ENCODE data around the gene PHYHD1. TPM values are rescaled to one million over a fixed set of nuclear protein-coding genes. Genes with fewer than 3 reads are reported as not detected.
"Not testable (repeated sequence)": the region's sequence is repeated elsewhere in the genome, so short reads cannot be mapped to it uniquely, and the experiment has no call there.

The PHYHD1 gene
- total and polyA plus RNA-seq, 2 experiments from 2014 or later: 20.3 to 25.7 TPM

- H3K27ac ChIP-seq: no peak overlapping the region
- H4K20me1 ChIP-seq (ENCODE audit: insufficient read depth, poor library complexity, severe bottlenecking): no peaks in the 10 kb centered on the region
- peaks cover 6% of the 10 kb centered on the region for H3K79me2 ChIP-seq
- no peaks in the 10 kb centered on the region for H3K36me3 ChIP-seq (replicated peaks; ENCODE audit: insufficient read depth, low read depth)
- 80% methylated on average over 15 of the region's 15 CpGs for WGBS (ENCODE audit: low lambda C conversion rate, missing lambda C conversion rate)
- H3K4me1 ChIP-seq (ENCODE audit: insufficient read depth): peaks cover 8% of the 10 kb centered on the region
- H3K27me3 ChIP-seq: no peaks in the 10 kb centered on the region
- H3K9me3 ChIP-seq (ENCODE audit: low read depth): no peaks in the 10 kb centered on the region
- H3K9me2 ChIP-seq (replicated peaks; ENCODE audit: insufficient read depth): no peaks in the 10 kb centered on the region
- H3K4me2 ChIP-seq: no peak overlapping the region
- no peak overlapping the region for H3K4me3 ChIP-seq
- TF ChIP-seq CTCF (IDR thresholded peaks at IDR 0.05; ENCODE audit: poor library complexity) (no peak), EZH2phosphoT487 (IDR thresholded peaks at IDR 0.05; ENCODE audit: low read depth, severe bottlenecking, unreplicated experiment) (no peak), EZH2 (IDR thresholded peaks at IDR 0.05; ENCODE audit: borderline replicate concordance) (no peak)
- no peak overlapping the region for H2AFZ ChIP-seq
- DNase-seq (ENCODE audit: low spot score): no peak
These were observed 19.6 kb downstream of the PHYHD1 start for GRCh38 chr9:128940271-128940921.

- no peak overlapping the region for H3K27ac ChIP-seq
- H3K4me3 ChIP-seq: no peak overlapping the region
- 91% methylated on average over 12 of the region's 12 CpGs for WGBS (ENCODE audit: low lambda C conversion rate, missing lambda C conversion rate)
- no peak overlapping the region for H3K4me2 ChIP-seq
- no peaks in the 10 kb centered on the region for H4K20me1 ChIP-seq (ENCODE audit: insufficient read depth, poor library complexity, severe bottlenecking)
- no peaks in the 10 kb centered on the region for H3K36me3 ChIP-seq (replicated peaks; ENCODE audit: insufficient read depth, low read depth)
- H3K9me2 ChIP-seq (replicated peaks; ENCODE audit: insufficient read depth): no peaks in the 10 kb centered on the region
- H3K9me3 ChIP-seq (ENCODE audit: low read depth): no peaks in the 10 kb centered on the region
- no peak for TF ChIP-seq CTCF (IDR thresholded peaks at IDR 0.05; ENCODE audit: poor library complexity)
- TF ChIP-seq EZH2 (IDR thresholded peaks at IDR 0.05; ENCODE audit: borderline replicate concordance): no peak
- TF ChIP-seq EZH2phosphoT487 (IDR thresholded peaks at IDR 0.05; ENCODE audit: low read depth, severe bottlenecking, unreplicated experiment): no peak
- DNase-seq (ENCODE audit: low spot score): no peak
- H3K4me1 ChIP-seq (ENCODE audit: insufficient read depth): peaks cover 9% of the 10 kb centered on the region
- H3K79me2 ChIP-seq: peaks cover 13% of the 10 kb centered on the region
- no peak overlapping the region for H2AFZ ChIP-seq
- H3K27me3 ChIP-seq: no peaks in the 10 kb centered on the region
These were observed 20.4 kb downstream of the PHYHD1 start for GRCh38 chr9:128940946-128941755.

GRCh38 chr9:128943832-128944620, 23.2 kb downstream of the PHYHD1 start:
- Histone ChIP-seq H3K4me2 (no peak overlapping the region), H4K20me1 (ENCODE audit: insufficient read depth, poor library complexity, severe bottlenecking) (no peaks in the 10 kb centered on the region), H3K9me3 (ENCODE audit: low read depth) (no peaks in the 10 kb centered on the region), H3K36me3 (replicated peaks; ENCODE audit: insufficient read depth, low read depth) (no peaks in the 10 kb centered on the region), H3K4me3 (no peak overlapping the region), H3K27me3 (no peaks in the 10 kb centered on the region), H2AFZ (no peak overlapping the region), H3K79me2 (peaks cover 26% of the 10 kb centered on the region), H3K9me2 (replicated peaks; ENCODE audit: insufficient read depth) (no peaks in the 10 kb centered on the region), H3K27ac (peak overlapping the region; percentile 34), H3K4me1 (ENCODE audit: insufficient read depth) (peaks cover 20% of the 10 kb centered on the region)
- WGBS (ENCODE audit: low lambda C conversion rate, missing lambda C conversion rate): 80% methylated on average over 7 of the region's 7 CpGs
- no peak for DNase-seq (ENCODE audit: low spot score)
- TF ChIP-seq CTCF (IDR thresholded peaks at IDR 0.05; ENCODE audit: poor library complexity) (no peak), EZH2 (IDR thresholded peaks at IDR 0.05; ENCODE audit: borderline replicate concordance) (no peak)

- H3K27me3 ChIP-seq; H4K20me1 ChIP-seq (ENCODE audit: insufficient read depth, poor library complexity, severe bottlenecking); H3K27ac ChIP-seq; H3K9me2 ChIP-seq (replicated peaks; ENCODE audit: insufficient read depth); H3K36me3 ChIP-seq (replicated peaks; ENCODE audit: insufficient read depth, low read depth); H3K4me2 ChIP-seq; H3K4me3 ChIP-seq; H3K9me3 ChIP-seq (ENCODE audit: low read depth); H2AFZ ChIP-seq; DNase-seq (ENCODE audit: low spot score): not testable (repeated sequence)
- Histone ChIP-seq H3K79me2 (peaks cover 36% of the 10 kb centered on the region), H3K4me1 (ENCODE audit: insufficient read depth) (peaks cover 22% of the 10 kb centered on the region)
- 94% methylated on average over 7 of the region's 7 CpGs for WGBS (ENCODE audit: low lambda C conversion rate, missing lambda C conversion rate)
These were observed 24.2 kb downstream of the PHYHD1 start for GRCh38 chr9:128944966-128945365.

Measured in hepatocyte (in vitro differentiated cells).